WTC11 (cell line): ENCODE measurements around the gene OGG1.

Experiments
- ATF3 ChIP-seq: sonication (generic); formaldehyde crosslinking; conservative IDR thresholded peaks from 2 replicates; pipeline ENCODE4 v1.8.1; 2022; ENCODE audit warnings: mild to moderate bottlenecking, missing genetic modification reagents
- CTCF ChIP-seq: fragments of 200-600 bp; IDR thresholded peaks from 2 replicates; pipeline ENCODE4 v1.8.0; 2022; ENCODE audit warnings: antibody characterized with exemption
- GABPB1 ChIP-seq: sonication (generic); formaldehyde crosslinking; IDR thresholded peaks from 2 replicates; pipeline ENCODE4 v1.8.1; 2023; ENCODE audit warnings: mild to moderate bottlenecking, missing genetic modification reagents
- HMGXB4 ChIP-seq: sonication (generic); formaldehyde crosslinking; IDR thresholded peaks from 2 replicates; pipeline ENCODE4 v1.8.1; 2023; ENCODE audit warnings: mild to moderate bottlenecking, moderate library complexity, missing genetic modification reagents
- NR1H2 ChIP-seq: sonication (generic); formaldehyde crosslinking; IDR thresholded peaks from 2 replicates; pipeline ENCODE4 v1.9.0; 2021; ENCODE audit warnings: mild to moderate bottlenecking, moderate library complexity, missing genetic modification reagents
- SP1 ChIP-seq: sonication (generic); formaldehyde crosslinking; conservative IDR thresholded peaks from 2 replicates; pipeline ENCODE4 v1.8.1; 2022; ENCODE audit warnings: missing genetic modification reagents
- TCF7 ChIP-seq: sonication (generic); formaldehyde crosslinking; IDR thresholded peaks from 2 replicates; pipeline ENCODE4 v1.8.0; 2022; ENCODE audit warnings: mild to moderate bottlenecking, low read depth, missing genetic modification reagents, moderate library complexity
- TEAD4 ChIP-seq: sonication (generic); formaldehyde crosslinking; IDR thresholded peaks from 2 replicates; pipeline ENCODE4 v1.8.0; 2022; ENCODE audit warnings: mild to moderate bottlenecking, missing genetic modification reagents
- ZNF232 ChIP-seq: sonication (generic); formaldehyde crosslinking; IDR thresholded peaks from 2 replicates; pipeline ENCODE4 v1.8.0; 2022; ENCODE audit warnings: mild to moderate bottlenecking, missing genetic modification reagents
- ZNF425 ChIP-seq: fragments of 250-450 bp; sonication (Bioruptor Pico); conservative IDR thresholded peaks from 2 replicates; pipeline ENCODE4 v1.9.0; 2021; ENCODE audit warnings: mild to moderate bottlenecking
- ZNF671 ChIP-seq: fragments of 250-450 bp; sonication (Bioruptor Pico); IDR thresholded peaks from 2 replicates; pipeline ENCODE4 v1.8.0; 2021; ENCODE audit warnings: mild to moderate bottlenecking

GRCh38 chr3:9700536-9700935, 49.2 kb upstream of the OGG1 start:
- TF ChIP-seq ZNF425 (CRISPR knock-in tag) (no peak), CTCF (no peak), ATF3 (CRISPR knock-in tag) (no peak), TEAD4 (CRISPR knock-in tag) (no peak), TCF7 (CRISPR knock-in tag) (no peak), ZNF232 (no peak), ZNF671 (CRISPR knock-in tag) (no peak), GABPB1 (CRISPR knock-in tag) (no peak), SP1 (CRISPR knock-in tag) (no peak), HMGXB4 (no peak), NR1H2 (CRISPR knock-in tag) (no peak)
